Activated CD8-positive, alpha-beta memory T cell treated with anti-CD3 and anti-CD28 coated beads for 36 hours (primary cell): ENCODE results near the gene OSM. TPM values are rescaled to one million over a fixed set of nuclear protein-coding genes. Genes with fewer than 3 reads are reported as not detected.
"Not testable (repeated sequence)": the region's sequence is repeated elsewhere in the genome, so short reads cannot be mapped to it uniquely, and the experiment has no call there.

Experiments
- CTCF ChIA-PET: fragments of 350-600 bp; sonication (Branson Sonifier 250); formaldehyde crosslinking; loops from one replicate; lab custom pipeline; 2021; ENCODE audit warnings: antibody characterized with exemption; lab: Charles Lee
- POLR2A ChIA-PET: fragments of 350-600 bp; sonication (Branson Sonifier 250); formaldehyde crosslinking; loops from one replicate; lab custom pipeline; 2021; ENCODE audit warnings: antibody characterized with exemption; lab: Charles Lee
- total RNA-seq, 2 experiments: library from RNA; stranded (reverse); gene quantifications; one replicate each; pipeline ENCODE4 v1.2.3, GENCODE V29; 2021

OSM gene
- total RNA-seq, 2 experiments from 2014 or later, result 21.1 to 23.3 TPM

- ChIA-PET POLR2A (no interaction called here), CTCF (no interaction called here)
Measured at GRCh38 chr22:30228509-30229359, 37.9 kb downstream of the OSM start.

GRCh38 chr22:30227438-30228228 is 39.0 kb downstream of the OSM start:
- POLR2A ChIA-PET, result no interaction called here
- CTCF ChIA-PET, result no interaction called here

GRCh38 chr22:30226192-30226832 is 40.3 kb downstream of the OSM start:
- ChIA-PET CTCF (no interaction called here), POLR2A (no interaction called here)

GRCh38 chr22:30225220-30225927 is 41.3 kb downstream of the OSM start:
- ChIA-PET POLR2A (no interaction called here), CTCF (no interaction called here)

- CTCF ChIA-PET, result no interaction called here
- POLR2A ChIA-PET, result no interaction called here
Measured at GRCh38 chr22:30224161-30224857, 42.3 kb downstream of the OSM start.

- ChIA-PET POLR2A (no interaction called here), CTCF (no interaction called here)
Measured at GRCh38 chr22:30223303-30223702, 43.3 kb downstream of the OSM start.

GRCh38 chr22:30222321-30222720 is 44.3 kb downstream of the OSM start:
- CTCF ChIA-PET, result interaction anchor here (1.0 kb wide), 1 partner anchor 63 kb away, joined by 3 read pairs; no protein-coding TSS in a partner anchor
- POLR2A ChIA-PET, result no interaction called here

- POLR2A ChIA-PET, result interaction anchor here (0.5 kb wide), 1 partner anchor 175 kb away, joined by 3 read pairs; the partner anchor contains the start of gene SEC14L2
- CTCF ChIA-PET, result interaction anchor here (1.0 kb wide), 1 partner anchor 62 kb away, joined by 3 read pairs; no protein-coding TSS in a partner anchor
Measured at GRCh38 chr22:30221121-30221992, 45.3 kb downstream of the OSM start.

- ChIA-PET POLR2A (no interaction called here), CTCF (interaction anchor here (0.6 kb wide), 1 partner anchor 64 kb away, joined by 3 read pairs; no protein-coding TSS in a partner anchor)
Measured at GRCh38 chr22:30220338-30221012, 46.2 kb downstream of the OSM start.

- ChIA-PET POLR2A (no interaction called here), CTCF (interaction anchor here (0.6 kb wide), 1 partner anchor 63 kb away, joined by 3 read pairs; no protein-coding TSS in a partner anchor)
Measured at GRCh38 chr22:30219668-30220278, 46.9 kb downstream of the OSM start.

- ChIA-PET POLR2A (no interaction called here), CTCF (no interaction called here)
Measured at GRCh38 chr22:30219049-30219654, 47.5 kb downstream of the OSM start.

- ChIA-PET CTCF (interaction anchor here (0.6 kb wide), 1 partner anchor 320 kb away, joined by 3 read pairs; no protein-coding TSS in a partner anchor), POLR2A (no interaction called here)
Measured at GRCh38 chr22:30217698-30218560, 48.7 kb downstream of the OSM start.

GRCh38 chr22:30216710-30217109 is 49.9 kb downstream of the OSM start:
- ChIA-PET POLR2A (no interaction called here), CTCF (no interaction called here)

- POLR2A ChIA-PET, CTCF ChIA-PET: not testable (repeated sequence)
Measured at GRCh38 chr22:30216272-30216671, 50.4 kb downstream of the OSM start.

GRCh38 chr22:30214703-30215407 is 51.8 kb downstream of the OSM start:
- ChIA-PET POLR2A (no interaction called here), CTCF (no interaction called here)
